GM12878 (cell line): ENCODE results near the gene HES7.

ENCODE experiments used
- EP300 ChIP-seq, 2 experiments: fragments of 150-350 bp in 1 of 2; IDR thresholded peaks; 2 replicates each; pipeline ENCODE4 v1.6.1; 2011 to 2012; ENCODE audit warnings: low read depth in 2 of 2, low read length in 2 of 2, borderline replicate concordance in 1 of 2, improper control_type of control experiment in 1 of 2, inconsistent platforms in 1 of 2; ENCODE audit not compliant: control insufficient read depth in 1 of 2
- FOXM1 ChIP-seq: IDR thresholded peaks from 2 replicates; pipeline ENCODE4 v1.6.1; 2012; ENCODE audit warnings: low read depth, mild to moderate bottlenecking, inconsistent platforms, low read length, moderate library complexity
- NFYB ChIP-seq: IDR thresholded peaks from 2 replicates; pipeline ENCODE4 v1.6.1; 2011; ENCODE audit warnings: low read depth, mild to moderate bottlenecking, low read length, improper control_type of control experiment, moderate library complexity; ENCODE audit not compliant: insufficient read depth
- POLR2A ChIP-seq: IDR thresholded peaks from 2 replicates; pipeline ENCODE4 v1.6.1; 2011; ENCODE audit warnings: low read depth, mild to moderate bottlenecking, low read length
- POLR2AphosphoS5 ChIP-seq: IDR thresholded peaks from 2 replicates; pipeline ENCODE4 v1.6.1; 2011; ENCODE audit warnings: mild to moderate bottlenecking, low read length, inconsistent platforms
- SMARCA5 ChIP-seq: fragments of 450-650 bp; IDR thresholded peaks from 2 replicates; pipeline ENCODE4 v1.6.1; 2017; ENCODE audit warnings: mild to moderate bottlenecking
- TF ChIP-seq, protein P1 (sequence below): fragments of 450-650 bp; IDR thresholded peaks from 2 replicates; pipeline ENCODE4 v1.6.1; 2017; ENCODE audit warnings: borderline replicate concordance
- TF ChIP-seq, protein P2 (sequence below), 3 experiments: IDR thresholded peaks in 2 of 3; conservative IDR thresholded peaks in 1 of 3; 2 replicates each; pipeline ENCODE4 v1.5.1; 2011; ENCODE audit warnings: low read depth in 3 of 3, low read length in 3 of 3, mild to moderate bottlenecking in 3 of 3, control low read depth in 2 of 3, moderate library complexity in 2 of 3, inconsistent platforms in 1 of 3, mixed read lengths in 1 of 3; ENCODE audit not compliant: control insufficient read depth in 2 of 3, insufficient read depth in 1 of 3; ENCODE audit errors: extremely low read depth in 1 of 3
- TF ChIP-seq, protein P3 (sequence below): fragments of 450-650 bp; IDR thresholded peaks from 2 replicates; pipeline ENCODE4 v1.6.1; 2017; ENCODE audit warnings: mild to moderate bottlenecking, moderate library complexity
- TF ChIP-seq, protein P4 (sequence below): fragments of 450-650 bp; IDR thresholded peaks from 2 replicates; pipeline ENCODE4 v1.6.1; 2017; ENCODE audit warnings: mild to moderate bottlenecking

DNA sequence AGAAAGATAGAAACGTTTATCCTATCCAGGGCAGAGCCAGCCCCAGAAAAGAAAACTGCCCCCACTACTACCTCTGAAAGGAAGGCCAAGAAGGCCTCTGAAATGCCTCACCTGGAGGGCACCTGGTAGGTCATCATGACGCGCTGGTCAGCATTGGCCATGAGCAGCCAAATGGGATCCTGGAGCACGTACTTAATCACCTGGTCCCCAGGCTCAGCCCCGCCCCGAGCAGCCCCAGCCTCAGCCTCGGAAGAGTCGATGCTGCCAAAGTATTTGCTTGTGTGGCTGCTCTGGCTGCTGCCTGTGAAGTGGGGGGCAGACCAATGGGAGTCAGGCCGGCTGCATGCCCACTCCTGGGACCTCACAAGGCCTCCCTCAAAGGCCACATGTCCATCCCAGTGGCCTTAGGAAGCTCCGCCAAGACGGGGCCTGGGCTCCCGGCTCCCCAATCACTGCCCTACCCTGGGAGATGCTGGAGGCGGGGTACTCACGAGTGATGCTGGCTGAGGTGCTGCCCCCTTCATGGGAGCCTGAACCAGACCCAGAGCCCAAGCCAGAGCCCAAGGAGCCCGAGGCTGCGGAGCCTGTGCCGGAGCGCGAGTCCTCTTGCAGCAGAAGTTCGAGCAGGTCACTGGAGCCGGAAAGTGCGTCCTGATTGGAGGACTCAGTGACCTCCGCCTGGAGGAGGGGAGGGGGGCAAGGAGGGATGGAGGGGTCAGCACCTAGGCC, 18.4 kb upstream of the HES7 start:
- TF ChIP-seq, protein P1, sequence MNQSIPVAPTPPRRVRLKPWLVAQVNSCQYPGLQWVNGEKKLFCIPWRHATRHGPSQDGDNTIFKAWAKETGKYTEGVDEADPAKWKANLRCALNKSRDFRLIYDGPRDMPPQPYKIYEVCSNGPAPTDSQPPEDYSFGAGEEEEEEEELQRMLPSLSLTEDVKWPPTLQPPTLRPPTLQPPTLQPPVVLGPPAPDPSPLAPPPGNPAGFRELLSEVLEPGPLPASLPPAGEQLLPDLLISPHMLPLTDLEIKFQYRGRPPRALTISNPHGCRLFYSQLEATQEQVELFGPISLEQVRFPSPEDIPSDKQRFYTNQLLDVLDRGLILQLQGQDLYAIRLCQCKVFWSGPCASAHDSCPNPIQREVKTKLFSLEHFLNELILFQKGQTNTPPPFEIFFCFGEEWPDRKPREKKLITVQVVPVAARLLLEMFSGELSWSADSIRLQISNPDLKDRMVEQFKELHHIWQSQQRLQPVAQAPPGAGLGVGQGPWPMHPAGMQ, result no peak
- TF ChIP-seq POLR2AphosphoS5 (0 out of 2 replicates have a peak, but pooled peaks have one; percentile 50), FOXM1 (no peak), SMARCA5 (no peak), EP300 (IDR thresholded peaks at IDR 0.05; ENCODE audit: borderline replicate concordance in 1 of 2, control insufficient read depth in 1 of 2, low read depth in 2 of 2, low read length in 2 of 2) (no peak), NFYB (no peak), POLR2A (no peak; the same call in 1 of the 2 replicates)
- TF ChIP-seq, protein P2, sequence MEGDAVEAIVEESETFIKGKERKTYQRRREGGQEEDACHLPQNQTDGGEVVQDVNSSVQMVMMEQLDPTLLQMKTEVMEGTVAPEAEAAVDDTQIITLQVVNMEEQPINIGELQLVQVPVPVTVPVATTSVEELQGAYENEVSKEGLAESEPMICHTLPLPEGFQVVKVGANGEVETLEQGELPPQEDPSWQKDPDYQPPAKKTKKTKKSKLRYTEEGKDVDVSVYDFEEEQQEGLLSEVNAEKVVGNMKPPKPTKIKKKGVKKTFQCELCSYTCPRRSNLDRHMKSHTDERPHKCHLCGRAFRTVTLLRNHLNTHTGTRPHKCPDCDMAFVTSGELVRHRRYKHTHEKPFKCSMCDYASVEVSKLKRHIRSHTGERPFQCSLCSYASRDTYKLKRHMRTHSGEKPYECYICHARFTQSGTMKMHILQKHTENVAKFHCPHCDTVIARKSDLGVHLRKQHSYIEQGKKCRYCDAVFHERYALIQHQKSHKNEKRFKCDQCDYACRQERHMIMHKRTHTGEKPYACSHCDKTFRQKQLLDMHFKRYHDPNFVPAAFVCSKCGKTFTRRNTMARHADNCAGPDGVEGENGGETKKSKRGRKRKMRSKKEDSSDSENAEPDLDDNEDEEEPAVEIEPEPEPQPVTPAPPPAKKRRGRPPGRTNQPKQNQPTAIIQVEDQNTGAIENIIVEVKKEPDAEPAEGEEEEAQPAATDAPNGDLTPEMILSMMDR (IDR thresholded peaks at IDR 0.05 in 2 of 3, conservative IDR thresholded peaks at IDR 0.05 in 1 of 3; ENCODE audit: control insufficient read depth in 2 of 3, extremely low read depth in 1 of 3, insufficient read depth in 1 of 3, low read depth in 3 of 3, low read length in 3 of 3), result no peak
- TF ChIP-seq, protein P3, sequence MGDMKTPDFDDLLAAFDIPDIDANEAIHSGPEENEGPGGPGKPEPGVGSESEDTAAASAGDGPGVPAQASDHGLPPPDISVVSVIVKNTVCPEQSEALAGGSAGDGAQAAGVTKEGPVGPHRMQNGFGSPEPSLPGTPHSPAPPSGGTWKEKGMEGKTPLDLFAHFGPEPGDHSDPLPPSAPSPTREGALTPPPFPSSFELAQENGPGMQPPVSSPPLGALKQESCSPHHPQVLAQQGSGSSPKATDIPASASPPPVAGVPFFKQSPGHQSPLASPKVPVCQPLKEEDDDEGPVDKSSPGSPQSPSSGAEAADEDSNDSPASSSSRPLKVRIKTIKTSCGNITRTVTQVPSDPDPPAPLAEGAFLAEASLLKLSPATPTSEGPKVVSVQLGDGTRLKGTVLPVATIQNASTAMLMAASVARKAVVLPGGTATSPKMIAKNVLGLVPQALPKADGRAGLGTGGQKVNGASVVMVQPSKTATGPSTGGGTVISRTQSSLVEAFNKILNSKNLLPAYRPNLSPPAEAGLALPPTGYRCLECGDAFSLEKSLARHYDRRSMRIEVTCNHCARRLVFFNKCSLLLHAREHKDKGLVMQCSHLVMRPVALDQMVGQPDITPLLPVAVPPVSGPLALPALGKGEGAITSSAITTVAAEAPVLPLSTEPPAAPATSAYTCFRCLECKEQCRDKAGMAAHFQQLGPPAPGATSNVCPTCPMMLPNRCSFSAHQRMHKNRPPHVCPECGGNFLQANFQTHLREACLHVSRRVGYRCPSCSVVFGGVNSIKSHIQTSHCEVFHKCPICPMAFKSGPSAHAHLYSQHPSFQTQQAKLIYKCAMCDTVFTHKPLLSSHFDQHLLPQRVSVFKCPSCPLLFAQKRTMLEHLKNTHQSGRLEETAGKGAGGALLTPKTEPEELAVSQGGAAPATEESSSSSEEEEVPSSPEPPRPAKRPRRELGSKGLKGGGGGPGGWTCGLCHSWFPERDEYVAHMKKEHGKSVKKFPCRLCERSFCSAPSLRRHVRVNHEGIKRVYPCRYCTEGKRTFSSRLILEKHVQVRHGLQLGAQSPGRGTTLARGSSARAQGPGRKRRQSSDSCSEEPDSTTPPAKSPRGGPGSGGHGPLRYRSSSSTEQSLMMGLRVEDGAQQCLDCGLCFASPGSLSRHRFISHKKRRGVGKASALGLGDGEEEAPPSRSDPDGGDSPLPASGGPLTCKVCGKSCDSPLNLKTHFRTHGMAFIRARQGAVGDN, result no peak
- TF ChIP-seq, protein P4, sequence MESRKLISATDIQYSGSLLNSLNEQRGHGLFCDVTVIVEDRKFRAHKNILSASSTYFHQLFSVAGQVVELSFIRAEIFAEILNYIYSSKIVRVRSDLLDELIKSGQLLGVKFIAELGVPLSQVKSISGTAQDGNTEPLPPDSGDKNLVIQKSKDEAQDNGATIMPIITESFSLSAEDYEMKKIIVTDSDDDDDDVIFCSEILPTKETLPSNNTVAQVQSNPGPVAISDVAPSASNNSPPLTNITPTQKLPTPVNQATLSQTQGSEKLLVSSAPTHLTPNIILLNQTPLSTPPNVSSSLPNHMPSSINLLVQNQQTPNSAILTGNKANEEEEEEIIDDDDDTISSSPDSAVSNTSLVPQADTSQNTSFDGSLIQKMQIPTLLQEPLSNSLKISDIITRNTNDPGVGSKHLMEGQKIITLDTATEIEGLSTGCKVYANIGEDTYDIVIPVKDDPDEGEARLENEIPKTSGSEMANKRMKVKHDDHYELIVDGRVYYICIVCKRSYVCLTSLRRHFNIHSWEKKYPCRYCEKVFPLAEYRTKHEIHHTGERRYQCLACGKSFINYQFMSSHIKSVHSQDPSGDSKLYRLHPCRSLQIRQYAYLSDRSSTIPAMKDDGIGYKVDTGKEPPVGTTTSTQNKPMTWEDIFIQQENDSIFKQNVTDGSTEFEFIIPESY, result no peak
